Subcutaneous abdominal adipose tissue (tissue), 5 donors: Measurements from ENCODE around the gene IZUMO4.
"Not testable (repeated sequence)": the region's sequence is repeated elsewhere in the genome, so short reads cannot be mapped to it uniquely, and the experiment has no call there.

Experiments used
- H3K27ac ChIP-seq: one replicate; pipeline ENCODE4 v1.7.0; 2013; ENCODE audit warnings: low read depth, mild to moderate bottlenecking, inconsistent platforms, low read length, moderate library complexity
- H3K27me3 ChIP-seq, 5 donors: one replicate each; pipeline ENCODE4 v1.7.0; 2013; ENCODE audit warnings: low read length in 5 of 5, inconsistent platforms in 1 of 5; ENCODE audit not compliant: control insufficient read depth in 5 of 5, insufficient read depth in 4 of 5
- H3K36me3 ChIP-seq, 5 donors: one replicate each; pipeline ENCODE4 v1.7.0; 2013; ENCODE audit warnings: low read length in 5 of 5; ENCODE audit not compliant: control insufficient read depth in 5 of 5, insufficient read depth in 5 of 5
- H3K4me1 ChIP-seq, 5 donors: one replicate each; pipeline ENCODE4 v1.7.0; 2013; ENCODE audit warnings: low read length in 5 of 5, mild to moderate bottlenecking in 3 of 5, moderate library complexity in 1 of 5; ENCODE audit not compliant: control insufficient read depth in 5 of 5, insufficient read depth in 5 of 5
- H3K4me3 ChIP-seq, 5 donors: one replicate each; pipeline ENCODE4 v1.7.0; 2013; ENCODE audit warnings: low read length in 5 of 5, low read depth in 1 of 5
- H3K9ac ChIP-seq, 5 donors: one replicate each; pipeline ENCODE4 v1.7.0; 2013; ENCODE audit warnings: low read length in 5 of 5, mild to moderate bottlenecking in 4 of 5, moderate library complexity in 3 of 5
- H3K9me3 ChIP-seq, 5 donors: one replicate each; pipeline ENCODE4 v1.7.0; 2013; ENCODE audit warnings: low read length in 5 of 5; ENCODE audit not compliant: control insufficient read depth in 5 of 5
- donor health status: healthy.
- donor health status: healthy.
- donor health status: healthy.
- donor health status: healthy.
- donor health status: healthy.

Gene IZUMO4

DNA sequence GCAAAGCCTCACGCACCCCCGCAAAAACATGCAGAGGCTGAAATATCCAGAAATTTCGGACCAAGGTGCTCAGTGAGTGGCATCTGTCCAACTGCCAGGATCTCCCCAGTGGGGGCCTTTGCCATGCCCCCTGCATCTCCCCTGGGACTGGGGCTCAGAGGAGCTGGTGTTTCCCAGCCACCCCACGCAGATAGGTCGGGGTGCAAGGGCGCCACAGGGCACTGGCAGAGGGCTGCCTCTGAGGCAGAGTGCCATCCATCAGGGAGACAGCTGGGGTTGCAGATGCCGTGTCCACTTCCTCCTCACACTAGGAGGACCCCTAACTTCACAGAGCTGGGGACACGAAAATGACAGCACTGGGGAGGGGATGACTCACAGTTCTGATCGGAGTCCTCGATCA, 26.3 kb downstream of the IZUMO4 start:
- H3K36me3 ChIP-seq = peaks cover 0 to 93% (median 83%) of the 10 kb centered on the region in 5 donors

GRCh38 chr19:2123682-2124387, 27.1 kb downstream of the IZUMO4 start:
- H3K27ac ChIP-seq = no peak overlapping the region
- no peak overlapping the region for H3K9ac ChIP-seq
- no peaks in the 10 kb centered on the region for H3K4me1 ChIP-seq
- H3K27me3 ChIP-seq = no peaks in the 10 kb centered on the region
- no peaks in the 10 kb centered on the region for H3K9me3 ChIP-seq
- peaks cover 0 to 86% (median 77%) of the 10 kb centered on the region in 5 donors for H3K36me3 ChIP-seq
- no peak overlapping the region for H3K4me3 ChIP-seq

More for the DNA sequence above, 26.3 kb downstream of the IZUMO4 start:
- H3K9ac ChIP-seq = no peak overlapping the region
- H3K4me1 ChIP-seq = peaks cover 0 to under 1% (median 0%) of the 10 kb centered on the region in 5 donors
- no peaks in the 10 kb centered on the region for H3K27me3 ChIP-seq
- no peak overlapping the region for H3K4me3 ChIP-seq
- H3K27ac ChIP-seq = no peak overlapping the region
- no peaks in the 10 kb centered on the region for H3K9me3 ChIP-seq

DNA sequence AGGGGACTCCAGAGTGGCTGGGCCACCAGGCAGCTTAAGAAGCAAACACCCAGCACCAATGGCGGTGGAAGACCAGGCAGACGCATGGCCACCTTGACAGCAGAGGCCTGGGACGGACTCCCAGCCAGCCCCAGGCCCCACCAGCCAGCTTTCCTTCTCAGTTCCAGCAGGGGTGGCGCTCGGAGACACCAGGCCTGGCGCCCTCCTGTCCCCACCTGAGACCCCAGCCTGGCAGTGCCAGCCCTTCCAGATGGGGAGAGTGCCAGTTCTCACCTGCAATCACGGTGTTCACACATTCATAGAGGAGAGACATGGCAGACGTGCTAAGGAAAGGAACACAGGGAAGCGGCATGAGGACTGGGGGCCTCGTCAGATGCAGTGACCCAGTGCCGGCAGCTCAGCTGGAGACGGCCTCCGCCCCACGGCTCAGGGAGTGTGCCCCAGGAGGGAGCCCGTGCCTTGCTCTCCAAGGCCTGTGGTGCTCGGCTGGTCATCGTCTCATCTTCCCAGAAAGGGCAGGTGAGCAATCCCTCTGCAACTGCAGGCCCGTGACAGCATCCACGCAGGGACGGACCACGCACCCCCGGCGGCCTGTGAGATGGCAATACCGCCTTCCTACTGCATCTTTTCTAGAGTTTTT, 30.3 kb downstream of the IZUMO4 start:
- Histone ChIP-seq H3K9me3 (no peaks in the 10 kb centered on the region), H3K27me3 (no peaks in the 10 kb centered on the region), H3K9ac (no peak overlapping the region), H3K27ac (no peak overlapping the region), H3K4me3 (no peak overlapping the region), H3K4me1 (peaks cover 0 to 22% (median 7%) of the 10 kb centered on the region in 5 donors), H3K36me3 (peaks cover 0 to 84% (median 75%) of the 10 kb centered on the region in 5 donors)

- Histone ChIP-seq H3K9me3 (no peaks in the 10 kb centered on the region), H3K27ac (no peak overlapping the region), H3K36me3 (peaks cover 0 to 84% (median 75%) of the 10 kb centered on the region in 5 donors), H3K27me3 (no peaks in the 10 kb centered on the region), H3K4me3 (no peak overlapping the region), H3K4me1 (peaks cover 5 to 29% (median 15%) of the 10 kb centered on the region in 5 donors), H3K9ac (no peak overlapping the region)
Observed at GRCh38 chr19:2127758-2128157, 31.0 kb downstream of the IZUMO4 start.

DNA sequence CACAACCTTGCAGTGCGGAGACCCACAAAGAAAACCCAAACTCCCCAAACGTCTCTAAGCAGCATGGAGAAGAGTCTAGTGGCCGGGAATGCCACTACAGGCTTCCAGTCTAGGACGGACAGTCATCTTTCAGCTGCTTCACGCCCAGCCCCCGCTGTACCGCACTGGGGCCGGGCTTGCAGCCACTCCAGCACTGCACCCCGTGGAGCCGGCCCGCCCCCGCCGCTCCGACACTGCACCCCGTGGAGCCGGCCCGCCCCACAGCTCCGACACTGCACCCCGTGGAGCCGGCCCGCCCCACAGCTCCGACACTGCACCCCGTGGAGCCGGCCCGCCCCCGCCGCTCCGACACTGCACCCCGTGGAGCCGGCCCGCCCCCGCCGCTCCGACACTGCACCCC, 31.5 kb downstream of the IZUMO4 start:
- not testable (repeated sequence) for H3K9ac ChIP-seq, H3K27me3 ChIP-seq, H3K27ac ChIP-seq, H3K9me3 ChIP-seq, H3K4me3 ChIP-seq
- Histone ChIP-seq H3K4me1 (peaks cover 8 to 34% (median 20%) of the 10 kb centered on the region in 5 donors), H3K36me3 (peaks cover 0 to 84% (median 72%) of the 10 kb centered on the region in 5 donors)

- Histone ChIP-seq H3K4me3 (no peak overlapping the region), H3K4me1 (peaks cover 8 to 35% (median 20%) of the 10 kb centered on the region in 5 donors), H3K27ac (no peak overlapping the region), H3K9ac (no peak overlapping the region), H3K9me3 (no peaks in the 10 kb centered on the region), H3K27me3 (no peaks in the 10 kb centered on the region), H3K36me3 (peaks cover 0 to 77% (median 64%) of the 10 kb centered on the region in 5 donors)
Observed at GRCh38 chr19:2129022-2129421, 32.3 kb downstream of the IZUMO4 start.

DNA sequence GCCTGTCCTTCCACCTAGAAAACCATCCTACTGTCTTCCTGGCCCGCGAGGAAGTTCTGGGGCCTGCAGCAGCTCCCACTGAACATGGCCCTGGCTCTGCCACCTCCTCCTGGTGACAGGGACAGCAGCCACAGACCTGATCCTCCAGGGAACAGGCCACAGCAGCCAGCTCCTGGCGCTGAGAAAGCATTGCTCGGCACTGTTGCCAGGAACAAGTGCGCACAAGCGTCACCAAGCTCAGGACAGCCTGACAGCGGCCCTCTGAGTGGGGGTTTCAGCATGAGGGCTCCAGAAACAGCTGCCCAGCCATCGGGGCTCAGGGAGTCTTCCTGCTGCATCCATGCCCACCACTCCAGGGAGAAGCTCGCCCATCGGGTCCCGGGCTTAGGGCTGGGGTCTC, 32.8 kb downstream of the IZUMO4 start:
- Histone ChIP-seq H3K27me3 (no peaks in the 10 kb centered on the region), H3K9ac (no peak overlapping the region), H3K36me3 (peaks cover 0 to 72% (median 60%) of the 10 kb centered on the region in 5 donors), H3K4me3 (no peak overlapping the region), H3K4me1 (peaks cover 8 to 35% (median 20%) of the 10 kb centered on the region in 5 donors), H3K9me3 (no peaks in the 10 kb centered on the region), H3K27ac (no peak overlapping the region)

DNA sequence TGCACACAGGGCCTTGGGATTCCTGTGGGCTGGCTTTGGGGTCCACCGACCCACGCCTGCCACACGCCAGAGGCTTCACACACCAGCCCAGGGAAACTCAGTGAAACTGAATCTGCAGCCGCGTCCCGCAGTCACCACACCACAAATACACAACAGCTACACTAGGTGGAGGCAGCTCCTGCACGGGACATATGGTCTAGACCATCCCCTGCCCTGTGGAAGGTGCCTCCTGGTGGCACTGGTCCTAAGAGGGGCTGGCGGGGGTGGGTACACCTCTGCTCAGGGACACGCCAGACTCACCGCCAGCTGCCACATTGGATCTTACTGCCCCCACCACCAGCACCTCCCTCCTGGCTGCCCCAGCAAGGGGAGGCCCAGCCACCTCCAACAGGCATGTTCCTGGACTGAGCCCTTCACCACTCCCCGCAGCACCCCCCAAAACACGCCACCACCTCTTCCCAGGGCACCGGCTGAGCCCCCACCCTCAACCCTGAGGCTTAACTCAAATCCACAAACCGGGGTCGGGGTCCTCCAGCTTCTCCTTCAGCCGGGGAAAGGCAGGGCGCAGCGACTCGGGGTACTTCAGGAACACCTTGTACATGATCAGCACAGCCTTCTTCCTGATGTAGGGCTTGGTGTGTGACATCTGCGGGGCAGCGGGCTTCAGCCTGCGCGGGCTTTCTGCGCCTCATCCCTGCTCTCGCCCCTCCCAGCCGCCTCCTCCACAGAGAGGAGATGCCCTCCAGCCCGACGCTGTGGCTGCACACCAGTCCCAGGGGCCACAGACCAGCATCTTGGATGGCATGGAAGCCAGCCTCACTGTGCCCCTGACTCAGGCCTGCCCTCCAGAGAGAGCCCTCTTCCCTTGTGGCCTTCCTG, 33.4 kb downstream of the IZUMO4 start:
- H3K4me1 ChIP-seq = peaks cover 8 to 35% (median 20%) of the 10 kb centered on the region in 5 donors
- H3K9ac ChIP-seq = no peak overlapping the region
- H3K36me3 ChIP-seq = peaks cover 0 to 67% (median 59%) of the 10 kb centered on the region in 5 donors
- H3K27ac ChIP-seq = no peak overlapping the region
- no peaks in the 10 kb centered on the region for H3K27me3 ChIP-seq
- H3K9me3 ChIP-seq = no peaks in the 10 kb centered on the region
- H3K4me3 ChIP-seq = no peak overlapping the region

- H3K9ac ChIP-seq = peak overlapping the region in 1 of 5 donors; percentile 59
- H3K36me3 ChIP-seq = peaks cover 0 to 67% (median 59%) of the 10 kb centered on the region in 5 donors
- peak overlapping the region; percentile 72 for H3K27ac ChIP-seq
Observed at GRCh38 chr19:2131012-2131975, 34.6 kb downstream of the IZUMO4 start.

More at GRCh38 chr19:2131012-2131975, 34.6 kb downstream of the IZUMO4 start:
- peaks cover 8 to 38% (median 20%) of the 10 kb centered on the region in 5 donors for H3K4me1 ChIP-seq
- not testable (repeated sequence) for H3K27me3 ChIP-seq, H3K9me3 ChIP-seq, H3K4me3 ChIP-seq
